ENCODE measurements around the gene CROCC2. TPM values are rescaled to one million over a fixed set of nuclear protein-coding genes. Genes with fewer than 3 reads are reported as not detected.

CROCC2 gene
- total and polyA plus RNA-seq, 11 donors: not detected

DNA sequence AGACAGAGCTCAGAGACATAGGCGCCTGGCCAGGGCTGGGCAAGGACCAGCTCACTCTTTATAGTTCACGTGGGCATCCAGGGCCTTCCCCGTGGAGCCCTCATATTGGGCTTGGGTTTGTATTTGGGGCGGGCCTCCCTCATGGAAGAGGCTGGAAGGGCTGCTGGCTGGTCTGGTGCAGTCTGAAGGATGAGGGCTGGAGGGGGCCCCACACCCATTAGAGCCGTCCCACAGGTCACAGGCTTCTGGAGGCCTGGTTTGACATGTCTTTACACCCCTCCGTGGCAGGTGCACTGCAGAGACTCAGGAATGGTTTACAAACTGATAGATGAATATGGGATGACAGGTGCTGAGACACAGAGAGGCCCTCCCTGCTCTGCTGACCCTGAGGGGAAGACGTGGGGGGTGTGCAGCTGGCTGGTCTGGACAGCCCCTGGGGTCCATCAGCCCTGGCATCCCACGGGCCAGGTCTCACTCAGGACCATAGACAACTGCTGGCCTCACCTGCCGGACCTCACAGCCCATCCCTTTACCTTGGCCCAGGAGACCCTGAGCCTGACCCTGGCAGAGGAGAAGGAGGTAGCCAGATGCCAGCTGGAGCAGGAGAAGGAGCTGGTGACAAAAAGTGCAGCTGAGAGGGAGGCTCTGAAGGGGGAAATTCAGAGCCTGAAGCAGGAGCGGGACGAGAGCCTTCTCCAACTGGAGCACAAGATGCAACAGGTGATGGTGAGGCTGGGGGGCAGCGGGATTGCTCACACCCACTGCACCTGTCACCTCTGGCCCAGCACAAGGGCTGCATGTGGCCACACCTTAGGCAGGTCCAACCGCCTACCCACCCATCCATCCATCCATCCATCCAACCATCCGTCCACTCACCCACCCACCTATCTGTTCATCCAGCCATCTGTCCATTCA is 43.9 kb downstream of the CROCC2 start:
- H3K36me3 ChIP-seq: no peaks in the 10 kb centered on the region
- H3K4me1 ChIP-seq: peaks cover 0 to 4% (median 0%) of the 10 kb centered on the region in 12 donors
- intact Hi-C loops (cut with DNase I): no loop called here
- H3K4me3 ChIP-seq: no peak overlapping the region
- DNase-seq (peak in 2 of 5 donors; percentile 9 to 21), ATAC-seq (no peak)
- 86 to 90% (median 88%) methylated on average over 11 to 14 of the region's 14 CpGs for WGBS, 4 donors
- H3K27me3 ChIP-seq: no peaks in the 10 kb centered on the region
- TF ChIP-seq CTCF (IDR thresholded peaks at IDR 0.05) (no peak), POLR2A (IDR thresholded peaks at IDR 0.05) (no peak)
- H3K9me3 ChIP-seq: no peaks in the 10 kb centered on the region
- H3K27ac ChIP-seq: no peak overlapping the region

DNA sequence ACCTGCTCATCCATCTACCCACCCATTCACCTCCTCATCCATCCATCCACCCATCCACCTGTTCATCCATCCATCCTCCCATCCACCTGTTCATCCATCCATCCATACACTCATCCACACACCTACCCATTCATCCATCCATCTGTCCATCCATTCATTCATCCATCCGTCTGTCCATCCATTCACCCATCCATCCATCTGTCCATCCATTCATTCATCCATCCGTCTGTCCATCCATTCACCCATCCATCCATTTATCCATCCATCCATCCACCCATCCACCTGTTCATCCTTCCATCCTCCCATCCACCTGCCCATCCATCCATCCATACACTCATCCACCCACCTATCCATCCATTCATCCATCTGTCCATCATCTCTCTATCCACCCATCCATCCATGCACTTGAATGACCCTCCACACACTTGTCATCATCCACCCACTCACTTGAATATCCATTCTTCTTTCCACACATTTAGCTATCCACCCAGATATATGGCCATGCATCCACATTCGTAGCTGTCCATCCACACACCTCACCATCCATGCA is 45.0 kb downstream of the CROCC2 start:
- TF ChIP-seq POLR2A (IDR thresholded peaks at IDR 0.05): no peak
- no peak for TF ChIP-seq CTCF (IDR thresholded peaks at IDR 0.05)
- Histone ChIP-seq H3K4me3 (no peak overlapping the region), H3K36me3 (no peaks in the 10 kb centered on the region), H3K9me3 (no peaks in the 10 kb centered on the region), H3K4me1 (peaks cover 0 to 4% (median 0%) of the 10 kb centered on the region in 12 donors), H3K27me3 (no peaks in the 10 kb centered on the region), H3K27ac (no peak overlapping the region)
- intact Hi-C loops (cut with DNase I): no loop called here
- DNase-seq (no peak), ATAC-seq (no peak)
- WGBS, 4 donors: 86 to 88% (median 87%) methylated on average over 3 of the region's 3 CpGs

GRCh38 chr2:240952496-240953246 is 46.5 kb downstream of the CROCC2 start:
- Histone ChIP-seq H3K36me3 (no peaks in the 10 kb centered on the region), H3K27me3 (no peaks in the 10 kb centered on the region), H3K4me3 (no peak overlapping the region), H3K27ac (no peak overlapping the region), H3K9me3 (no peaks in the 10 kb centered on the region), H3K4me1 (peaks cover 0 to 6% (median under 1%) of the 10 kb centered on the region in 12 donors)
- TF ChIP-seq POLR2A (IDR thresholded peaks at IDR 0.05) (no peak), CTCF (IDR thresholded peaks at IDR 0.05) (no peak)
- intact Hi-C loops (cut with DNase I): no loop called here
- peak; percentile 51 to 93 (median 80) for ATAC-seq
- DNase-seq: peak in 4 of 5 donors; percentile 44 to 85 (median 66)
- 62 to 76% (median 67%) methylated on average over 14 of the region's 14 CpGs for WGBS, 4 donors

Data from heart left ventricle (tissue), 16 donors.